NT2/D1 (cell line): ENCODE data around the gene ROBO2.

Source experiments
- DNase-seq: peaks from one replicate; pipeline ENCODE4 v3.0.0-alpha.2; 2011; ENCODE audit warnings: low read depth, low spot score
- H3K27me3 ChIP-seq: 2 replicates; pipeline ENCODE4 v1.6.0; 2011; ENCODE audit warnings: mild to moderate bottlenecking; ENCODE audit not compliant: insufficient read length, insufficient read depth
- H3K36me3 ChIP-seq: 2 replicates; pipeline ENCODE4 v1.6.1; 2011; ENCODE audit warnings: mild to moderate bottlenecking, low read length, mixed read lengths; ENCODE audit not compliant: insufficient read depth, insufficient read length
- H3K4me1 ChIP-seq: 2 replicates; pipeline ENCODE4 v1.5.1; 2011; ENCODE audit not compliant: insufficient read depth, insufficient read length
- H3K4me3 ChIP-seq: 2 replicates; pipeline ENCODE4 v1.5.1; 2011; ENCODE audit warnings: low read depth; ENCODE audit not compliant: insufficient read length
- H3K9ac ChIP-seq: 2 replicates; pipeline ENCODE4 v1.6.0; 2011; ENCODE audit warnings: low read depth; ENCODE audit not compliant: insufficient read length
- H3K9me3 ChIP-seq: 2 replicates; pipeline ENCODE4 v1.5.1; 2011; ENCODE audit warnings: mild to moderate bottlenecking, low read length; ENCODE audit not compliant: insufficient read depth
- SUZ12 ChIP-seq: IDR thresholded peaks from 2 replicates; pipeline ENCODE4 v1.6.1; 2011; ENCODE audit not compliant: insufficient read length, insufficient read depth; ENCODE audit errors: extremely low read depth
- YY1 ChIP-seq: IDR thresholded peaks from 2 replicates; pipeline ENCODE4 v1.6.1; 2011; ENCODE audit not compliant: insufficient read length, insufficient read depth
- ZNF274 ChIP-seq: IDR thresholded peaks from 2 replicates; pipeline ENCODE4 v1.6.1; 2011; ENCODE audit warnings: mild to moderate bottlenecking, low read depth, low read length

ROBO2 gene

DNA sequence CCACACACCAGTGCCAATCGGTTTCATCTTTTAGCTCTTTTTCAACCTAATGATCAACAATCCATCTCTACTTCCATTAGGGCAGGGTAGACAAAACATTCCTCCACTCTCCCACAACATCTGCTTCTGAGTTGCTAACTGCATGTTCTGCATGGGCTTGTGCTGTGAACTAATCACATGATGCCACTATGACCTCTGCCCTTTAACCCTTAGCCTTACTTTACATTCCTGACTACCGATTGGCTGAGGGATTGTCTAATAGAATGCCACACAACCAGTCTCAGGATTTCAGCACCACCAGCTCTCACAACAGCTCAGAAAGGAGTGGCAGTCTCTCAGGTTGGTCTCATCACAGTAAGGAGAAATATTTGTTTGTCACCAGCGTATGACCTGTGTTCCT lies 562.8 kb downstream of the ROBO2 start:
- no peaks in the 10 kb centered on the region for H3K4me1 ChIP-seq
- no peak for DNase-seq
- no peaks in the 10 kb centered on the region for H3K27me3 ChIP-seq
- no peak overlapping the region for H3K4me3 ChIP-seq
- TF ChIP-seq SUZ12: no peak
- no peak for TF ChIP-seq ZNF274
- no peak for TF ChIP-seq YY1
- no peak overlapping the region for H3K9ac ChIP-seq
- no peaks in the 10 kb centered on the region for H3K36me3 ChIP-seq
- H3K9me3 ChIP-seq: no peaks in the 10 kb centered on the region

DNA sequence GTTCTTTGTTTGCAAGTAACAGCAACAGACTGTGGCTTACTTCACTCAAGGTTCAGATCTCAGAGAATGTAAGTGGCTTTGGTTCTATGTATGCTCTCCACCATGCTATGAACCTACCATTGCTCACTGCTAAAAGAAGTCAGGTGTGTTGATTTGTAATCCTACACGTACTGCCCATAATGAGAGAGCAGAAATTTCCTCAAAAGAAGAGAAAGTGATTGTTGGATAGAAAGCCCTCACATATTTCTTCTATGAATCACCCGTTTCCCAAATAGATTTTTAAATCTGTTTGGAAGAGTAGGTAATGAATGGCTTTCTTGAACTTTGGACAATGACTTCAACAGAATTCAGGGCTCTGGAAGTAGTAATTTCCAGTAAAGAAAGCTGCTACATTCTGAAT lies 565.4 kb downstream of the ROBO2 start:
- Histone ChIP-seq H3K27me3 (no peaks in the 10 kb centered on the region), H3K36me3 (no peaks in the 10 kb centered on the region), H3K9ac (no peak overlapping the region), H3K4me1 (no peaks in the 10 kb centered on the region), H3K9me3 (no peaks in the 10 kb centered on the region), H3K4me3 (no peak overlapping the region)
- TF ChIP-seq YY1 (no peak), SUZ12 (no peak), ZNF274 (no peak)
- no peak for DNase-seq

DNA sequence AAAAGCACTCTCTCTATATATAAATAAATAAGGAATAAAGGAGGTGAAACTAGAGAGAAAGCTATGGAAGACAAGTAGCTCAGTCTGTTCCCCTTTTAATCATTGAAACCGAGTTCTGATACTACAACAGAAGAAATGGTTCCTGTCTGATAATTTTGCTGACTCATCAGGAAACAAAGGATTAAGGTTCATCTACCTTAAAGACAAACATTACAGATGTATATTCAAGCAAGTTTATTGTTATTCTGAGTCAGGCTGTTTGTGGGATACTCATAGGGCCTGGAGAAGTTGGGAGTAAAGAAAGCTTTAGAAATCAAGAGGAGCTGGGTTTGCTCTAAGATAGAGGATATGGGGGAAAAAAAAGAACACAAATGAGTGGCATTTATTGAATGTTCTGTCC lies 566.0 kb downstream of the ROBO2 start:
- H3K9ac ChIP-seq: no peak overlapping the region
- no peak overlapping the region for H3K4me3 ChIP-seq
- H3K4me1 ChIP-seq: no peaks in the 10 kb centered on the region
- no peak for DNase-seq
- no peaks in the 10 kb centered on the region for H3K9me3 ChIP-seq
- H3K36me3 ChIP-seq: no peaks in the 10 kb centered on the region
- TF ChIP-seq YY1 (no peak), ZNF274 (no peak), SUZ12 (no peak)
- no peaks in the 10 kb centered on the region for H3K27me3 ChIP-seq

DNA sequence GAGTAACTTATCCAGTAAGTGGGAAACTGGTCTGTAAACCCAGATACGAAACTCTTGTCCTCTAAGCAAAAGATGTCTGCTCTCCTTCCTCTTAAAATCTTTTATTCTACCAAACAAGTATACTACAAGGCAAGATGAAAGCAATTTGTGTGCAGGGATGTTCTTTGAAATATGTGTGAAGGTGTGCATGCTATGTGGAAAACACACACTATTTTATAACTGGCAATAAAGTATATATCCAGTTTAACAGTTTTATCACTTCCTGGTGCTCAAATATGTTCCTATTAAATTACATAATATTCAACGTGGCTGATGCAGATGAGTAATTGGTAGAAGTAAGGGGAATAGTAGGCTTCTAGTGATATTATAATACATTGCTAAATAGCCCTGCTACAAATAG lies 566.5 kb downstream of the ROBO2 start:
- no peak overlapping the region for H3K9ac ChIP-seq
- H3K9me3 ChIP-seq: no peaks in the 10 kb centered on the region
- no peaks in the 10 kb centered on the region for H3K36me3 ChIP-seq
- no peak for DNase-seq
- TF ChIP-seq ZNF274 (no peak), SUZ12 (no peak), YY1 (no peak)
- no peaks in the 10 kb centered on the region for H3K4me1 ChIP-seq
- no peaks in the 10 kb centered on the region for H3K27me3 ChIP-seq
- H3K4me3 ChIP-seq: no peak overlapping the region

DNA sequence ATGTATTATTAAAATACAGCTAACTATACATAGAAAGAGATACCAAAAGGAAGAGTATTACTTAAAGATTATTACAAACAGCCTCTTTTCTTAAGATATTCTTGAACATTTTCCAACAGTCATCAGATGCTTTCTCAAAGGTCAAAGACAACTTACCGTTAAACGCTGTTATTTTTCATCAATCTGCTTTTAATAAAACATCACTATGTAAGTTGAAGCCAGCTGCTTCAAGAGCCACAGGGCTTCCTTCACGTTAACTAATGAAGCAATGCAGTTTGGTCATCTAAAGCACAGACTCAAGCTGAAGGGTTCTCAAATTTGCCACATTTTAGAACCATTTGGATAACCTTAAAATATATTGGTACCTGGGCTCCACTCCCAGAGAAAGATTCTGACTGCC lies 578.8 kb downstream of the ROBO2 start:
- H3K36me3 ChIP-seq: no peaks in the 10 kb centered on the region

DNA sequence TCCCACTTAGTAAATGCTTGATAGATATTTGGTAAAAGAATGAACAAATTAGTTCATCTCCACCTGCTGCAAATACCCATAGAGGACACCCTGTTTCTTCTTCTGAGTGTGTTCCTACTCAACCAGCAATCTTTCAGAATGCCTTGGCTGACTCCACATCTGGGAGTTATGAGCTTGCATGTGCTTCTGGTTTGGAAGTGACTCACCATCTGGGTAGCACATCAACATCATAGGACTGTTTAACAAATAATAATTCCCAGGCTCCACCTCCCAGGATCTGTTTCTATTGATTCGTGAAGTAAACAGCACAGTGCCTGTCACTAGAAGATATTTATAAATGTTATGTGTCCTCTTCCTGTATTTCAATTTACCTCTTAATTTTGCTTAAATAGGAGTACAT lies 580.1 kb downstream of the ROBO2 start:
- H3K4me3 ChIP-seq: no peak overlapping the region
- H3K27me3 ChIP-seq: no peaks in the 10 kb centered on the region
- no peaks in the 10 kb centered on the region for H3K4me1 ChIP-seq
- no peak for TF ChIP-seq YY1
- TF ChIP-seq ZNF274: no peak
- TF ChIP-seq SUZ12: no peak
- H3K36me3 ChIP-seq: no peaks in the 10 kb centered on the region
- no peaks in the 10 kb centered on the region for H3K9me3 ChIP-seq
- no peak overlapping the region for H3K9ac ChIP-seq
- no peak for DNase-seq

More for the DNA sequence above, 578.8 kb downstream of the ROBO2 start:
- Histone ChIP-seq H3K9me3 (no peaks in the 10 kb centered on the region), H3K4me3 (no peak overlapping the region), H3K9ac (no peak overlapping the region), H3K27me3 (no peaks in the 10 kb centered on the region), H3K4me1 (no peaks in the 10 kb centered on the region)
- DNase-seq: no peak
- TF ChIP-seq YY1 (no peak), ZNF274 (no peak), SUZ12 (no peak)

DNA sequence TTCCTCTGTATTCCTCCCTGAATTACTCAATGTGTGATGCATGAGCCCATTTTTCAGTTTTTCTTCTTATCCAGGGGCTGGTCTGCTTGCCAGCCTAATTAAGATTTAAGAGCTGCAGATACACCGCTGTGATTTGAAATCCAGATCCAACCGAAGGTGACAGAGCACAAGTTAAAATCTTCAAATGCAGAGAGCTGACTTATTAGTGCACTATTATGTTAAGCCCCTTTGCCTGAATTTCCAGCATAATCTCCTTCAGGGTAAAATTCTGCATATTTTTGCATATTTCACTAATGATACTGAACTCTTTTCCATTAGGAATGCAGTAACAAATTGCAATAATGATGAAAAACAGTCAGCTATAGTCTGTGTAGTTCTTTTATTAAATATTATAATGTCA lies 583.6 kb downstream of the ROBO2 start:
- H3K9me3 ChIP-seq: no peaks in the 10 kb centered on the region
- H3K4me1 ChIP-seq: no peaks in the 10 kb centered on the region
- H3K4me3 ChIP-seq: no peak overlapping the region
- no peak for DNase-seq
- H3K27me3 ChIP-seq: no peaks in the 10 kb centered on the region
- H3K36me3 ChIP-seq: no peaks in the 10 kb centered on the region
- no peak overlapping the region for H3K9ac ChIP-seq
- TF ChIP-seq SUZ12: no peak
- TF ChIP-seq ZNF274: no peak
- no peak for TF ChIP-seq YY1

DNA sequence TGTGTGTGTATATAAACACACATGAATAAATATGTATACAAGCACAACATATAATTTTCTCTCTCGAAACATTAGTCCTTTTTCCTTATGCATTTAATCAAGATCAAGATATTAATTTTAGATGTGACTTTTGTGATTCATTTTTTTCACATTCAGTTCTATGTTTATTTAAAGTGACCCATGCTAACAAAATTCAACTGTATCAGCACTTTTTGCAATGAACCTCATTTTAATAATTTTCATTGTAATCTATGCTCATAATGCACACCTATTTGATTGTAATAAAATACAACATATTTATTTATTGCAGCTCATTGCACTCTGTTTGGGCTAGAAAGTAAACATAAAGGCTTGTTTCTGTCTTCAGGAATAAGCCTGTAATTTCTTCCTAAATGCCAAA lies 586.3 kb downstream of the ROBO2 start:
- H3K9ac ChIP-seq: no peak overlapping the region
- H3K4me1 ChIP-seq: no peaks in the 10 kb centered on the region
- no peak for TF ChIP-seq YY1
- TF ChIP-seq SUZ12: no peak
- TF ChIP-seq ZNF274: no peak
- no peaks in the 10 kb centered on the region for H3K9me3 ChIP-seq
- H3K36me3 ChIP-seq: no peaks in the 10 kb centered on the region
- no peak for DNase-seq
- H3K4me3 ChIP-seq: no peak overlapping the region
- H3K27me3 ChIP-seq: no peaks in the 10 kb centered on the region
